GM12878 (cell line): ENCODE results near the gene SPTAN1. TPM values are rescaled to one million over a fixed set of nuclear protein-coding genes. Genes with fewer than 3 reads are reported as not detected.
"Not testable (repeated sequence)": the region's sequence is repeated elsewhere in the genome, so short reads cannot be mapped to it uniquely, and the experiment has no call there.

ENCODE experiments used
- ATAC-seq: fragments of 200-7000 bp; cut with Tn5 transposase; 3 replicates; pipeline ENCODE4 v1.9.1; 2020; ENCODE audit warnings: mild to moderate bottlenecking, moderate library complexity
- BruUV-seq: library from RNA; stranded (reverse); fragments of 400-500 nt; replicated peaks from 2 replicates; lab custom pipeline; 2021; lab: Mats Ljungman, UMichigan
- CTCF ChIA-PET: fragments of 300-600 bp; sonication (Branson Sonifier 250); formaldehyde crosslinking; extraction: SDS; loops from one replicate; lab custom pipeline; 2021; ENCODE audit warnings: inconsistent platforms; lab: Yijun Ruan, JAX
- POLR2A ChIA-PET: fragments of 350-600 bp; formaldehyde crosslinking; extraction: SDS; loops from one replicate; lab custom pipeline; 2021; ENCODE audit warnings: inconsistent platforms; lab: Charles Lee
- RAD21 ChIA-PET: fragments of 300-600 bp; sonication (Branson Sonifier 250); formaldehyde crosslinking; loops from one replicate; lab custom pipeline; 2023; ENCODE audit warnings: antibody characterized with exemption; ENCODE audit not compliant: unreplicated experiment; lab: Charles Lee
- SMC1A ChIA-PET: fragments of 300-600 bp; sonication (Branson Sonifier 250); formaldehyde crosslinking; loops from one replicate; lab custom pipeline; 2023; ENCODE audit not compliant: unreplicated experiment, uncharacterized antibody; lab: Charles Lee
- DNase-seq: peaks from one replicate; pipeline ENCODE4 v3.0.0-alpha.2; 2011; ENCODE audit warnings: low read depth, low spot score
- FAIRE-seq: peaks from 3 replicates; lab custom pipeline; 2011; peaks lifted over from hg19 to GRCh38; lab: Jason Lieb, UNC
- H2AFZ ChIP-seq: 2 replicates; pipeline ENCODE4 v1.6.0; 2011; ENCODE audit warnings: low read depth, low read length, control low read depth; ENCODE audit not compliant: control insufficient read depth
- H3K27ac ChIP-seq: 2 replicates; pipeline ENCODE4 v1.5.1; 2011; ENCODE audit warnings: control low read depth; ENCODE audit not compliant: control insufficient read depth, insufficient read depth
- H3K27me3 ChIP-seq, 2 experiments: replicated peaks in 1 of 2; 2 replicates each; pipeline versions ENCODE4 v1.6.0 to v1.6.1; 2011; ENCODE audit warnings: low read length in 1 of 2; ENCODE audit not compliant: control insufficient read depth in 2 of 2, insufficient read depth in 2 of 2
- H3K36me3 ChIP-seq, 2 experiments: 2 replicates each; pipeline ENCODE4 v1.5.1; 2011; ENCODE audit warnings: low read length in 1 of 2; ENCODE audit not compliant: control insufficient read depth in 2 of 2, insufficient read depth in 2 of 2
- H3K4me1 ChIP-seq: 2 replicates; pipeline ENCODE4 v1.6.1; 2011; ENCODE audit warnings: mild to moderate bottlenecking, low read length, moderate library complexity, mixed read lengths; ENCODE audit not compliant: control insufficient read depth, insufficient read depth
- H3K4me2 ChIP-seq: 2 replicates; pipeline ENCODE4 v1.6.0; 2011; ENCODE audit warnings: control low read depth; ENCODE audit not compliant: control insufficient read depth, insufficient read depth
- H3K4me3 ChIP-seq: fragments of 200-600 bp; sonication (generic); 2 replicates; pipeline ENCODE4 v1.5.1; 2016
- H3K79me2 ChIP-seq: 2 replicates; pipeline ENCODE4 v1.6.0; 2011; ENCODE audit warnings: low read length; ENCODE audit not compliant: control insufficient read depth, insufficient read depth
- H3K9ac ChIP-seq: 2 replicates; pipeline ENCODE4 v1.8.0; 2011; ENCODE audit warnings: low read length, control low read depth, mixed read lengths; ENCODE audit not compliant: control insufficient read depth, insufficient read depth
- H3K9me3 ChIP-seq: replicated peaks from 3 replicates; pipeline ENCODE4 v1.5.1; 2011; ENCODE audit warnings: mild to moderate bottlenecking, low read length; ENCODE audit not compliant: control insufficient read depth, insufficient read depth
- H4K20me1 ChIP-seq: 2 replicates; pipeline ENCODE4 v1.6.0; 2011; ENCODE audit not compliant: control insufficient read depth, insufficient read depth
- MEF2A ChIP-seq: IDR thresholded peaks from 2 replicates; pipeline ENCODE4 v1.6.1; 2011; ENCODE audit warnings: low read depth, mild to moderate bottlenecking, low read length, moderate library complexity; ENCODE audit not compliant: insufficient read depth
- NFIC ChIP-seq: IDR thresholded peaks from 2 replicates; pipeline ENCODE4 v1.6.1; 2012; ENCODE audit warnings: low read depth, mild to moderate bottlenecking, inconsistent platforms, low read length, moderate library complexity
- POU2F2 ChIP-seq: IDR thresholded peaks from 3 replicates; pipeline ENCODE4 v1.6.1; 2011; ENCODE audit warnings: low read depth, mild to moderate bottlenecking, low read length, borderline replicate concordance
- SREBF2 ChIP-seq: IDR thresholded peaks from 2 replicates; pipeline ENCODE4 v1.6.1; 2012; ENCODE audit warnings: mild to moderate bottlenecking, low read length
- WGBS: methylation state at CpG from one replicate; pipeline ENCODE4 v1.1.6; 2016; ENCODE audit warnings: low lambda C conversion rate; ENCODE audit not compliant: insufficient replicate concordance, insufficient coverage; ENCODE audit errors: missing lambda C conversion rate; 5-methylcytosine and 5-hydroxymethylcytosine counted together
- in situ Hi-C: fragments of 300-500 bp; cut with MboI; formaldehyde crosslinking; loops from 9 replicates; pipeline ENCODE4 v1.14.3; 2018; ENCODE audit warnings: mixed read lengths
- intact Hi-C: fragments of 100-400 bp; cut with micrococcal nuclease; formaldehyde crosslinking; loops from one replicate; pipeline ENCODE4 v1.14.2; 2022; ENCODE audit not compliant: unreplicated experiment
- polyA plus RNA-seq, 11 experiments: library from polyadenylated mRNA; depleted of rRNA in 4 of 11; unstranded in 6 of 11; stranded (reverse) in 5 of 11; fragments of >200 nt; fragmentation: Nextera tagmentation in 4 of 11; fragmentation: Illumina TruSeq in 1 of 11; extraction: Ambion mirVana in 4 of 11; extraction: Trizol in 1 of 11; gene quantifications; 1 replicate in 1 of 11; 2 replicates in 10 of 11; pipeline versions ENCODE4 v1.2.1 to v1.2.3, GENCODE V29; 2011 to 2016; ENCODE audit warnings: inconsistent platforms in 2 of 11, missing spikeins in 2 of 11, low read depth in 1 of 11
- total RNA-seq, 4 experiments: library from RNA; depleted of rRNA in 3 of 4; stranded (reverse); fragments of >200 nt in 3 of 4; fragmentation: Illumina TruSeq in 1 of 4; extraction: Trizol in 1 of 4; gene quantifications; 2 replicates each; pipeline versions ENCODE4 v1.2.1 to v1.2.3, GENCODE V29; 2013 to 2021
- TF ChIP-seq, protein P1 (sequence below): fragments of 450-650 bp; IDR thresholded peaks from 2 replicates; pipeline ENCODE4 v1.6.1; 2017; ENCODE audit warnings: antibody characterized with exemption, mild to moderate bottlenecking, moderate library complexity
- TF ChIP-seq, protein P2 (sequence below): IDR thresholded peaks from 2 replicates; pipeline ENCODE4 v1.6.1; 2012; ENCODE audit warnings: low read length, inconsistent platforms

Gene SPTAN1
- total and polyA plus RNA-seq, 10 of the 15 experiments (the other 5 are each of a cell fraction or from before 2014, with no cell fraction given): 18.7 to 156 (median 73.6) TPM

DNA sequence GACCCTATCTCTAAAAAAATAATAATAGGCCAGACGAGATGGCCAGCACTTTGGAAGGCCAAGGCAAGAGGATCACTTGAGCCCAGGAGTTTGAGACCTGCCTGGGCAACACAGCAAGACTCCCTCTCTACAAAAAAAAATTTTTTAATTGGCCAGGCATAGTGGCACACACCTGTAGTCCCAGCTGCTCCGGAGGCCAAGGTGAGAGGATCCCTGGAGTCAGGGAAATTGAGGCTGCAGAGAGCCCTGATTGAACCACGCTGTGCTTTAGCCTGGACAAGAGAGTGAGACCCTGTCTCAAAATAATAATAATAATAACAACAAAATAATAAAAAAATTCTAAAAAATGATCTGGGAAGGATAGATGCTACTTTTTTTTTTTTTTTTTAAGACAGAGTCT, 105.4 kb downstream of the SPTAN1 start:
- ChIA-PET CTCF (interaction anchor here (0.6 kb wide), 1 partner anchor 544 kb away, joined by 4 read pairs; no protein-coding TSS in a partner anchor), SMC1A (interaction anchor here (0.8 to 1.6 kb wide), 4 partner anchors 14 to 40 kb away, joined by 3 read pairs; no protein-coding TSS in a partner anchor), POLR2A (interaction anchor here (0.6 to 1.4 kb wide), 7 partner anchors 12 to 97 kb away, joined by 3 to 8 read pairs (median 3); no protein-coding TSS in a partner anchor), RAD21 (interaction anchor here (0.5 to 1.3 kb wide), 2 partner anchors 15 to 29 kb away, joined by 3 to 5 read pairs; no protein-coding TSS in a partner anchor)
- no peaks in the 10 kb centered on the region for H3K9me3 ChIP-seq
- no peak overlapping the region for H3K4me3 ChIP-seq
- TF ChIP-seq MEF2A (no peak), NFIC (no peak), SREBF2 (no peak), POU2F2 (no peak)
- TF ChIP-seq, protein P1, sequence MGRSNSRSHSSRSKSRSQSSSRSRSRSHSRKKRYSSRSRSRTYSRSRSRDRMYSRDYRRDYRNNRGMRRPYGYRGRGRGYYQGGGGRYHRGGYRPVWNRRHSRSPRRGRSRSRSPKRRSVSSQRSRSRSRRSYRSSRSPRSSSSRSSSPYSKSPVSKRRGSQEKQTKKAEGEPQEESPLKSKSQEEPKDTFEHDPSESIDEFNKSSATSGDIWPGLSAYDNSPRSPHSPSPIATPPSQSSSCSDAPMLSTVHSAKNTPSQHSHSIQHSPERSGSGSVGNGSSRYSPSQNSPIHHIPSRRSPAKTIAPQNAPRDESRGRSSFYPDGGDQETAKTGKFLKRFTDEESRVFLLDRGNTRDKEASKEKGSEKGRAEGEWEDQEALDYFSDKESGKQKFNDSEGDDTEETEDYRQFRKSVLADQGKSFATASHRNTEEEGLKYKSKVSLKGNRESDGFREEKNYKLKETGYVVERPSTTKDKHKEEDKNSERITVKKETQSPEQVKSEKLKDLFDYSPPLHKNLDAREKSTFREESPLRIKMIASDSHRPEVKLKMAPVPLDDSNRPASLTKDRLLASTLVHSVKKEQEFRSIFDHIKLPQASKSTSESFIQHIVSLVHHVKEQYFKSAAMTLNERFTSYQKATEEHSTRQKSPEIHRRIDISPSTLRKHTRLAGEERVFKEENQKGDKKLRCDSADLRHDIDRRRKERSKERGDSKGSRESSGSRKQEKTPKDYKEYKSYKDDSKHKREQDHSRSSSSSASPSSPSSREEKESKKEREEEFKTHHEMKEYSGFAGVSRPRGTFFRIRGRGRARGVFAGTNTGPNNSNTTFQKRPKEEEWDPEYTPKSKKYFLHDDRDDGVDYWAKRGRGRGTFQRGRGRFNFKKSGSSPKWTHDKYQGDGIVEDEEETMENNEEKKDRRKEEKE: no peak
- TF ChIP-seq, protein P2, sequence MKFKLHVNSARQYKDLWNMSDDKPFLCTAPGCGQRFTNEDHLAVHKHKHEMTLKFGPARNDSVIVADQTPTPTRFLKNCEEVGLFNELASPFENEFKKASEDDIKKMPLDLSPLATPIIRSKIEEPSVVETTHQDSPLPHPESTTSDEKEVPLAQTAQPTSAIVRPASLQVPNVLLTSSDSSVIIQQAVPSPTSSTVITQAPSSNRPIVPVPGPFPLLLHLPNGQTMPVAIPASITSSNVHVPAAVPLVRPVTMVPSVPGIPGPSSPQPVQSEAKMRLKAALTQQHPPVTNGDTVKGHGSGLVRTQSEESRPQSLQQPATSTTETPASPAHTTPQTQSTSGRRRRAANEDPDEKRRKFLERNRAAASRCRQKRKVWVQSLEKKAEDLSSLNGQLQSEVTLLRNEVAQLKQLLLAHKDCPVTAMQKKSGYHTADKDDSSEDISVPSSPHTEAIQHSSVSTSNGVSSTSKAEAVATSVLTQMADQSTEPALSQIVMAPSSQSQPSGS: no peak
- H2AFZ ChIP-seq: no peak overlapping the region
- H3K4me1 ChIP-seq: peaks cover 3% of the 10 kb centered on the region; the same call in 1 of the 2 replicates
- H3K27me3 ChIP-seq: no peaks in the 10 kb centered on the region
- H3K36me3 ChIP-seq: no peaks in the 10 kb centered on the region
- H3K79me2 ChIP-seq: no peaks in the 10 kb centered on the region; the same call in 1 of the 2 replicates
- H3K9ac ChIP-seq: no peak overlapping the region
- no peak overlapping the region for H3K27ac ChIP-seq
- no peak for ATAC-seq
- FAIRE-seq: no peak
- DNase-seq: no peak
- in situ Hi-C loops (no loop called here), intact Hi-C loops (loop anchor here (10.0 kb wide), 1 partner anchor 117 kb away; the partner anchor contains the start of gene ZER1)
- no peak overlapping the region for H3K4me2 ChIP-seq
- H4K20me1 ChIP-seq: no peaks in the 10 kb centered on the region
- BruUV-seq: no TSS peak
- WGBS: 79% methylated on average over 3 of the region's 3 CpGs

DNA sequence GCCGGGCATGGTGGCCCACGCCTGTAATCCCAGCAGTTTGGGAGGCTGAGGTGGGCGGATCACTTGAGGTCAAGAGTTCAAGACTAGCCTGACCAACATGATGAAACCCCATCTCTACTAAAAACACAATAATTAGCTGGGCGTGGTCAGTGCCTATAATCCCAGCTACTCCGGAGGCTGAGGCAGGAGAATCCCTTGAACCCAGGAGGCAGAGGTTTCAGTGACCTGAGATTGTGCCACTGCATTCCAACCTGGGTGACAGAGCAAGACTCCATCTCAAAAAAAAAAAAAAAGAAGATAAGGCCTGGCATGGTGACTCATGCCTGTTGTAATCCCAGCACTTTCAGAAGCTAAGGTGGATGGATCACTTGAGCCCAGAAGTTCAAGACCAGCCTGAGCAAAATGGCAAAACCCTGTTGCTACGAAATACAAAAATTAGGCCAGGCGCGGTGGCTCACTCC, 114.1 kb downstream of the SPTAN1 start:
- ATAC-seq, H3K4me1 ChIP-seq, H3K9me3 ChIP-seq, in situ Hi-C loops, RAD21 ChIA-PET, H3K9ac ChIP-seq, H3K4me3 ChIP-seq, DNase-seq, CTCF ChIA-PET, H3K36me3 ChIP-seq, intact Hi-C loops, H2AFZ ChIP-seq, H3K27ac ChIP-seq, H4K20me1 ChIP-seq, H3K79me2 ChIP-seq, H3K27me3 ChIP-seq, FAIRE-seq, SMC1A ChIA-PET, BruUV-seq, H3K4me2 ChIP-seq: not testable (repeated sequence)
- POLR2A ChIA-PET: interaction anchor here (0.7 kb wide), 2 partner anchors 48 to 80 kb away, joined by 3 to 4 read pairs; no protein-coding TSS in a partner anchor
- WGBS: 88% methylated on average over 8 of the region's 8 CpGs
